Measurements from ENCODE around the gene EPHA3.

The EPHA3 gene

DNA sequence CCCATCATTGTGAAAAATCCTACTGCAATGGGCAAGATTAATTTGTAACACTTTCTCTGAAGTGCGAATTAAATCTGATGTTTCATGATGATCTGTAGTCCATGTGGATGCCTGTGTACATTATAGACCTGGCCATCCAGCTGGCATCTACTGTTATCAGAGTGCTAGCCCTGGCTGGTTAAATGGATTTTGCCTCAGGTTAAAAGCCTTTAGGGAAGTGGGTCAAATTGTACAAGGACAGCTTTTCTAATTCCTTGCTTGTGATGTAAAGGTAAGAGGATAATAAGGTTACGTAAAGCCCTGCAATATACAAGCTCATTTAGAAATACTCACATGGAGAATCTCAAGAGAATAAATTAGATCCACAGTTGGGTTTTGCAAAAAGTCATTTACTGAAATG is 138.2 kb downstream of the EPHA3 start:
- TF ChIP-seq, protein P1, sequence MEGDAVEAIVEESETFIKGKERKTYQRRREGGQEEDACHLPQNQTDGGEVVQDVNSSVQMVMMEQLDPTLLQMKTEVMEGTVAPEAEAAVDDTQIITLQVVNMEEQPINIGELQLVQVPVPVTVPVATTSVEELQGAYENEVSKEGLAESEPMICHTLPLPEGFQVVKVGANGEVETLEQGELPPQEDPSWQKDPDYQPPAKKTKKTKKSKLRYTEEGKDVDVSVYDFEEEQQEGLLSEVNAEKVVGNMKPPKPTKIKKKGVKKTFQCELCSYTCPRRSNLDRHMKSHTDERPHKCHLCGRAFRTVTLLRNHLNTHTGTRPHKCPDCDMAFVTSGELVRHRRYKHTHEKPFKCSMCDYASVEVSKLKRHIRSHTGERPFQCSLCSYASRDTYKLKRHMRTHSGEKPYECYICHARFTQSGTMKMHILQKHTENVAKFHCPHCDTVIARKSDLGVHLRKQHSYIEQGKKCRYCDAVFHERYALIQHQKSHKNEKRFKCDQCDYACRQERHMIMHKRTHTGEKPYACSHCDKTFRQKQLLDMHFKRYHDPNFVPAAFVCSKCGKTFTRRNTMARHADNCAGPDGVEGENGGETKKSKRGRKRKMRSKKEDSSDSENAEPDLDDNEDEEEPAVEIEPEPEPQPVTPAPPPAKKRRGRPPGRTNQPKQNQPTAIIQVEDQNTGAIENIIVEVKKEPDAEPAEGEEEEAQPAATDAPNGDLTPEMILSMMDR (IDR thresholded peaks at IDR 0.05; ENCODE audit: low read depth, low read length) = no peak
- DNase-seq (ENCODE audit: extremely low read depth, low read depth) = no peak

- TF ChIP-seq, protein P1 (IDR thresholded peaks at IDR 0.05; ENCODE audit: low read depth, low read length) = no peak; the same call in 1 of the 2 replicates
- no peak for DNase-seq (ENCODE audit: extremely low read depth, low read depth)
Measured at GRCh38 chr3:89246326-89246725, 138.9 kb downstream of the EPHA3 start.

- DNase-seq (ENCODE audit: extremely low read depth, low read depth) = no peak
- TF ChIP-seq, protein P1 (IDR thresholded peaks at IDR 0.05; ENCODE audit: low read depth, low read length) = no peak
Measured at GRCh38 chr3:89250742-89251141, 143.3 kb downstream of the EPHA3 start.

DNA sequence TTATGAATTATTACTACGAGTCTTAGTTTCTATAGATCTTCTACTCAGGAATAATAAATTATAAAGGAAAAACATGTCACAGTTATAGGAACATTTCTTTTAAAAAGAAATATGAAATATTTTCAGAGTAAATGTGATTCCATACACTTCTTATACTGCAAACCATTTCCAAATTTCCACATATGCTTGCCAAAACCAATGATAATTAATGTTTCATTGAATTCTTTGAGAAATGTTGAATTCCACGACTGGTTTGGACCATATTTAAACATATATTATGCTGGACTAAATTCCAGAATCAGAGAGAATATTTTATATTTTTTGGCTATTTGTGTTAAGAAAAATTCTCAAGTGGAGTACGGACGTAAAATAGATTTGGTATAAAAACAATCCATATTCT is 144.6 kb downstream of the EPHA3 start:
- TF ChIP-seq, protein P1 (IDR thresholded peaks at IDR 0.05; ENCODE audit: low read depth, low read length) = no peak

DNA sequence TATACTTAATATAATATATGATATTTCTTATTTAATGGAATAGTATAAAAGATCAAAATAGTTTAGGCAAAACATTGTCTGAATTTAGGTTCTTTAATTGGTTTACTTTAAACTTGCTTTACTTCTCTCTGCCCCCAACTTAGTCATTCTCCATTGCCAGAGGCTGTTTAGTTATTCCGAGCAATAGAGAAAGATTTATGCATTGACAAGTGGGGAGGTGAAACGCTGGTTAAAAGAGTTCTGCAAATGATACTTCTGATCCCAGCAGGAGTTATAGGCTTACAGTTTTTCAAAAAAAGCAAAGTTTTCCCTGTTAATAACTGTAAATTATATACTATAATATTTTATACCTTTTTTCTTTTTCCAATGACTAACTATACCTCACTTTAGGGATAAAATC is 145.4 kb downstream of the EPHA3 start:
- DNase-seq (ENCODE audit: extremely low read depth, low read depth) = no peak
- TF ChIP-seq, protein P1 (IDR thresholded peaks at IDR 0.05; ENCODE audit: low read depth, low read length) = no peak

More for the DNA sequence above, 144.6 kb downstream of the EPHA3 start:
- no peak for DNase-seq (ENCODE audit: extremely low read depth, low read depth)

GRCh38 chr3:89256395-89256794 is 149.0 kb downstream of the EPHA3 start:
- DNase-seq (ENCODE audit: extremely low read depth, low read depth) = no peak
- TF ChIP-seq, protein P1 (IDR thresholded peaks at IDR 0.05; ENCODE audit: low read depth, low read length) = no peak

- TF ChIP-seq, protein P1 (IDR thresholded peaks at IDR 0.05; ENCODE audit: low read depth, low read length) = no peak
- no peak for DNase-seq (ENCODE audit: extremely low read depth, low read depth)
Measured at GRCh38 chr3:89256882-89257281, 149.5 kb downstream of the EPHA3 start.

Measured in AG09319 (cell line).